ENCODE results near the gene ZYG11A.
"Not testable (repeated sequence)": the region's sequence is repeated elsewhere in the genome, so short reads cannot be mapped to it uniquely, and the experiment has no call there.

GRCh38 chr1:52804083-52804482 lies 38.5 kb upstream of the ZYG11A start:
- not testable (repeated sequence) for TF ChIP-seq CTCF (IDR thresholded peaks at IDR 0.05; ENCODE audit: low read length); EZH2 (IDR thresholded peaks at IDR 0.05; ENCODE audit: borderline replicate concordance, low read length)
